Measurements from ENCODE around the gene CNGA1.

Gene CNGA1

GRCh38 chr4:48016141-48017107 lies at the start of gene CNGA1, which contains the start of gene NIPAL1:
Gene CNGA1 (minus strand): TSS chr4:48016681. CDS start chr4:47952689, 63,992 bp downstream.
Gene NIPAL1 (plus strand): TSS chr4:48016772. CDS start chr4:48016840, 68 bp downstream.
- peak; percentile 37 to 58 for DNase-seq (ENCODE audit: low read depth in 2 of 2)

GRCh38 chr4:48065587-48066052 lies 49.1 kb upstream of the CNGA1 start:
- DNase-seq (ENCODE audit: low read depth in 2 of 2): no peak

GRCh38 chr4:48064349-48064748 lies 47.9 kb upstream of the CNGA1 start:
- DNase-seq (ENCODE audit: low read depth in 2 of 2): no peak

GRCh38 chr4:48058617-48059530 lies 42.4 kb upstream of the CNGA1 start:
- no peak for DNase-seq (ENCODE audit: low read depth in 2 of 2)

- DNase-seq (ENCODE audit: low read depth in 2 of 2): no peak
Measured at GRCh38 chr4:48051078-48051477, 34.6 kb upstream of the CNGA1 start.

GRCh38 chr4:48049483-48049882 lies 33.0 kb upstream of the CNGA1 start:
- no peak for DNase-seq (ENCODE audit: low read depth in 2 of 2)

- DNase-seq (ENCODE audit: low read depth in 2 of 2): no peak
Measured at GRCh38 chr4:48047896-48048295, 31.4 kb upstream of the CNGA1 start.

GRCh38 chr4:48047421-48047844 lies 31.0 kb upstream of the CNGA1 start:
- DNase-seq (ENCODE audit: low read depth in 2 of 2): peak; percentile 46 to 75

- no peak for DNase-seq (ENCODE audit: low read depth in 2 of 2)
Measured at GRCh38 chr4:48046059-48046458, 29.6 kb upstream of the CNGA1 start.

- DNase-seq (ENCODE audit: low read depth in 2 of 2): no peak
Measured at GRCh38 chr4:48044298-48044697, 27.8 kb upstream of the CNGA1 start.

GRCh38 chr4:48043504-48043903 lies 27.0 kb upstream of the CNGA1 start:
- no peak for DNase-seq (ENCODE audit: low read depth in 2 of 2)

- DNase-seq (ENCODE audit: low read depth in 2 of 2): no peak
Measured at GRCh38 chr4:48042979-48043461, 26.5 kb upstream of the CNGA1 start.

GRCh38 chr4:48041535-48042137 lies 25.2 kb upstream of the CNGA1 start:
- no peak for DNase-seq (ENCODE audit: low read depth in 2 of 2)

- no peak for DNase-seq (ENCODE audit: low read depth in 2 of 2)
Measured at GRCh38 chr4:48039561-48039960, 23.1 kb upstream of the CNGA1 start.

- DNase-seq (ENCODE audit: low read depth in 2 of 2): no peak
Measured at GRCh38 chr4:48038666-48039065, 22.2 kb upstream of the CNGA1 start.

GRCh38 chr4:48037117-48037462 lies 20.6 kb upstream of the CNGA1 start:
- DNase-seq (ENCODE audit: low read depth in 2 of 2): no peak

GRCh38 chr4:48035952-48036351 lies 19.5 kb upstream of the CNGA1 start:
- DNase-seq (ENCODE audit: low read depth in 2 of 2): no peak

- DNase-seq (ENCODE audit: low read depth in 2 of 2): peak; percentile 19 to 42
Measured at GRCh38 chr4:48033825-48034413, 17.4 kb upstream of the CNGA1 start.

- no peak for DNase-seq (ENCODE audit: low read depth in 2 of 2)
Measured at GRCh38 chr4:48033412-48033811, 16.9 kb upstream of the CNGA1 start.

- no peak for DNase-seq (ENCODE audit: low read depth in 2 of 2)
Measured at GRCh38 chr4:48032721-48033120, 16.2 kb upstream of the CNGA1 start.

Data from stimulated activated CD8-positive, alpha-beta memory T cell treated with anti-CD3 and anti-CD28 coated beads, Interleukin-15, amount 100 ng/mL, for 4 hours (primary cell).